IMR-90 (cell line): Measurements from ENCODE around the gene SRSF3. TPM values are rescaled to one million over a fixed set of nuclear protein-coding genes. Genes with fewer than 3 reads are reported as not detected.

Source experiments
- ATAC-seq: fragments of 200-7000 bp; cut with Tn5 transposase; 2 replicates; pipeline ENCODE4 v1.9.1; 2020; ENCODE audit warnings: low read depth, mild to moderate bottlenecking, moderate library complexity
- BruUV-seq: library from RNA; stranded (reverse); fragments of 400-500 nt; replicated peaks from 2 replicates; lab custom pipeline; 2021; lab: Mats Ljungman, UMichigan
- CTCF ChIA-PET: fragments of 300-600 bp; formaldehyde crosslinking; extraction: SDS; loops from one replicate; lab custom pipeline; 2021; ENCODE audit warnings: antibody characterized with exemption; lab: Yijun Ruan, JAX
- POLR2A ChIA-PET: fragments of 300-600 bp; sonication (Branson Sonifier 250); formaldehyde crosslinking; loops from one replicate; lab custom pipeline; 2022; ENCODE audit warnings: antibody characterized with exemption; ENCODE audit not compliant: unreplicated experiment; lab: Charles Lee
- DNase-seq: peaks from one replicate; pipeline ENCODE4 v3.0.0; 2013
- H2AFZ ChIP-seq: replicated peaks from 2 replicates; pipeline ENCODE3; 2013; ENCODE audit warnings: low read length, mild to moderate bottlenecking; ENCODE audit not compliant: poor library complexity
- H2AK5ac ChIP-seq: 2 replicates; pipeline ENCODE4 v1.6.1; 2013; ENCODE audit warnings: low read depth, low read length, inconsistent platforms
- H2AK9ac ChIP-seq: replicated peaks from 2 replicates; pipeline ENCODE3; 2013; ENCODE audit warnings: mild to moderate bottlenecking, low read depth, low read length, moderate library complexity; ENCODE audit not compliant: poor library complexity
- H2BK120ac ChIP-seq: 2 replicates; pipeline ENCODE4 v1.6.1; 2013; ENCODE audit warnings: low read depth, low read length, inconsistent platforms
- H2BK15ac ChIP-seq: 3 replicates; pipeline ENCODE4 v1.6.1; 2013; ENCODE audit warnings: low read depth, low read length, inconsistent platforms
- H2BK20ac ChIP-seq: 2 replicates; pipeline ENCODE4 v1.6.1; 2013; ENCODE audit warnings: low read depth, mild to moderate bottlenecking, inconsistent platforms, low read length, moderate library complexity
- H2BK5ac ChIP-seq: 2 replicates; pipeline ENCODE4 v1.6.1; 2013; ENCODE audit warnings: mild to moderate bottlenecking, low read depth, low read length, inconsistent platforms; ENCODE audit not compliant: poor library complexity, severe bottlenecking
- H3K14ac ChIP-seq: replicated peaks from 2 replicates; pipeline ENCODE4 v1.6.1; 2013; ENCODE audit warnings: low read depth, low read length, inconsistent platforms
- H3K18ac ChIP-seq: 2 replicates; pipeline ENCODE4 v1.6.1; 2013; ENCODE audit warnings: low read depth, low read length, control low read depth
- H3K23ac ChIP-seq: 2 replicates; pipeline ENCODE4 v1.6.1; 2013; ENCODE audit warnings: low read depth, low read length, inconsistent platforms
- H3K27ac ChIP-seq: 2 replicates; pipeline ENCODE4 v1.5.1; 2013; ENCODE audit warnings: mild to moderate bottlenecking, control low read depth, low read length; ENCODE audit not compliant: insufficient read depth
- H3K27me3 ChIP-seq: 2 replicates; pipeline ENCODE4 v1.6.1; 2013; ENCODE audit warnings: low read length; ENCODE audit not compliant: control insufficient read depth, insufficient read depth
- H3K36me3 ChIP-seq: 2 replicates; pipeline ENCODE4 v1.6.1; 2013; ENCODE audit warnings: low read length, mixed read lengths; ENCODE audit not compliant: control insufficient read depth, insufficient read depth
- H3K4ac ChIP-seq: 2 replicates; pipeline ENCODE4 v1.6.1; 2013; ENCODE audit warnings: low read depth, low read length, inconsistent platforms
- H3K4me1 ChIP-seq: 2 replicates; pipeline ENCODE4 v1.6.1; 2013; ENCODE audit warnings: low read length, mixed read lengths; ENCODE audit not compliant: control insufficient read depth, insufficient read depth
- H3K4me2 ChIP-seq: 2 replicates; pipeline ENCODE4 v1.6.1; 2013; ENCODE audit warnings: low read depth, mild to moderate bottlenecking, control low read depth, low read length, moderate library complexity
- H3K4me3 ChIP-seq: 2 replicates; pipeline ENCODE4 v1.5.1; 2013; ENCODE audit warnings: low read depth, mild to moderate bottlenecking, control low read depth, low read length, moderate library complexity; ENCODE audit not compliant: insufficient read depth
- H3K56ac ChIP-seq: 2 replicates; pipeline ENCODE4 v1.6.1; 2013; ENCODE audit warnings: low read length, inconsistent platforms; ENCODE audit not compliant: insufficient read depth; ENCODE audit errors: extremely low read depth
- H3K79me1 ChIP-seq, 2 experiments: 2 replicates each; pipeline ENCODE4 v1.6.1; 2013; ENCODE audit warnings: low read length in 2 of 2, inconsistent platforms in 1 of 2, low read depth in 1 of 2
- H3K9ac ChIP-seq: 2 replicates; pipeline ENCODE4 v1.6.1; 2013; ENCODE audit warnings: low read depth, low read length, control low read depth
- H3K9me1 ChIP-seq: 2 replicates; pipeline ENCODE4 v1.6.1; 2013; ENCODE audit warnings: low read length, inconsistent platforms; ENCODE audit not compliant: insufficient read depth
- H3K9me3 ChIP-seq: 2 replicates; pipeline ENCODE4 v1.6.1; 2013; ENCODE audit warnings: low read length; ENCODE audit not compliant: control insufficient read depth, insufficient read depth
- H4K20me1 ChIP-seq: 2 replicates; pipeline ENCODE4 v1.6.1; 2013; ENCODE audit warnings: low read length, inconsistent platforms; ENCODE audit not compliant: insufficient read depth
- H4K5ac ChIP-seq: 2 replicates; pipeline ENCODE4 v1.6.1; 2013; ENCODE audit warnings: mild to moderate bottlenecking, low read depth, low read length, control low read depth
- H4K8ac ChIP-seq, 2 experiments: 2 replicates each; pipeline ENCODE4 v1.6.1; 2013; ENCODE audit warnings: low read depth in 2 of 2, low read length in 2 of 2, control low read depth in 1 of 2, inconsistent platforms in 1 of 2
- H4K91ac ChIP-seq: 2 replicates; pipeline ENCODE4 v1.6.1; 2013; ENCODE audit warnings: low read depth, low read length, inconsistent platforms; ENCODE audit not compliant: insufficient read depth
- BHLHE40 ChIP-seq: fragments of 150-350 bp; IDR thresholded peaks from 2 replicates; pipeline ENCODE4 v1.6.1; 2016; ENCODE audit warnings: mild to moderate bottlenecking, low read depth, low read length
- CEBPB ChIP-seq: IDR thresholded peaks from 2 replicates; pipeline ENCODE4 v1.6.1; 2012; ENCODE audit warnings: low read depth, low read length, improper control_type of control experiment
- CHD1 ChIP-seq: IDR thresholded peaks from 2 replicates; pipeline ENCODE4 v1.6.1; 2012; ENCODE audit warnings: low read depth, low read length, improper control_type of control experiment
- MAFK ChIP-seq: IDR thresholded peaks from 2 replicates; pipeline ENCODE4 v1.6.1; 2012; ENCODE audit warnings: low read depth, low read length, improper control_type of control experiment
- MAZ ChIP-seq: IDR thresholded peaks from 2 replicates; pipeline ENCODE4 v1.6.1; 2012; ENCODE audit warnings: low read depth, mild to moderate bottlenecking, low read length, improper control_type of control experiment, moderate library complexity, borderline replicate concordance
- NFE2L2 ChIP-seq: fragments of 150-350 bp; IDR thresholded peaks from 2 replicates; pipeline ENCODE4 v1.6.1; 2016; ENCODE audit warnings: low read depth, mild to moderate bottlenecking, low read length
- POLR2A ChIP-seq: IDR thresholded peaks from 2 replicates; pipeline ENCODE4 v1.6.1; 2012; ENCODE audit warnings: mild to moderate bottlenecking, low read depth, low read length
- RAD21 ChIP-seq: IDR thresholded peaks from 2 replicates; pipeline ENCODE4 v1.6.1; 2012; ENCODE audit warnings: low read length, improper control_type of control experiment
- SMC3 ChIP-seq: fragments of 150-350 bp; IDR thresholded peaks from 2 replicates; pipeline ENCODE4 v1.6.1; 2016; ENCODE audit warnings: low read depth, mild to moderate bottlenecking, antibody characterized with exemption, low read length, moderate library complexity
- WGBS, 2 experiments: methylation state at CpG; one replicate each; pipeline versions ENCODE4 v1.1.5 to v1.1.7; 2013; ENCODE audit warnings: missing lambda C conversion rate in 2 of 2; ENCODE audit not compliant: insufficient read length in 1 of 2; ENCODE audit errors: extremely low coverage in 2 of 2; 5-methylcytosine and 5-hydroxymethylcytosine counted together
- dilution Hi-C: fragments of 300-500 bp; cut with HindIII; formaldehyde crosslinking; loops from one replicate; pipeline ENCODE4 v1.14.3; 2018; ENCODE audit warnings: low sequenced_read_pairs; ENCODE audit not compliant: unreplicated experiment
- in situ Hi-C: fragments of 300-500 bp; cut with MboI; formaldehyde crosslinking; loops from 3 replicates; pipeline ENCODE4 v1.14.3; 2019; ENCODE audit warnings: low sequenced_read_pairs, inconsistent platforms, mixed read lengths
- intact Hi-C: fragments of 100-400 bp; cut with micrococcal nuclease; formaldehyde crosslinking; loops from 2 replicates; pipeline ENCODE4 v1.10.0; 2022
- polyA plus RNA-seq, 3 experiments: library from polyadenylated mRNA; depleted of rRNA; stranded (reverse); fragments of >200 nt; gene quantifications; 2 replicates each; pipeline ENCODE4 v1.2.3, GENCODE V29; 2012; ENCODE audit warnings: low replicate concordance in 1 of 3
- total RNA-seq: library from RNA; depleted of rRNA; stranded (reverse); fragments of >200 nt; gene quantifications from 2 replicates; pipeline ENCODE4 v1.2.3, GENCODE V29; 2012
- TF ChIP-seq, protein P1 (sequence below): fragments of 150-350 bp; IDR thresholded peaks from 2 replicates; pipeline ENCODE4 v1.6.1; 2016; ENCODE audit warnings: low read depth, mild to moderate bottlenecking, low read length, moderate library complexity, borderline replicate concordance
- TF ChIP-seq, protein P2 (sequence below): conservative IDR thresholded peaks from 2 replicates; pipeline ENCODE4 v1.5.1; 2012; ENCODE audit warnings: mild to moderate bottlenecking, low read depth, low read length, improper control_type of control experiment

The SRSF3 gene
- total and polyA plus RNA-seq, 2 of the 4 experiments (the other 2 are of a cell fraction), result 237 to 297 TPM

DNA sequence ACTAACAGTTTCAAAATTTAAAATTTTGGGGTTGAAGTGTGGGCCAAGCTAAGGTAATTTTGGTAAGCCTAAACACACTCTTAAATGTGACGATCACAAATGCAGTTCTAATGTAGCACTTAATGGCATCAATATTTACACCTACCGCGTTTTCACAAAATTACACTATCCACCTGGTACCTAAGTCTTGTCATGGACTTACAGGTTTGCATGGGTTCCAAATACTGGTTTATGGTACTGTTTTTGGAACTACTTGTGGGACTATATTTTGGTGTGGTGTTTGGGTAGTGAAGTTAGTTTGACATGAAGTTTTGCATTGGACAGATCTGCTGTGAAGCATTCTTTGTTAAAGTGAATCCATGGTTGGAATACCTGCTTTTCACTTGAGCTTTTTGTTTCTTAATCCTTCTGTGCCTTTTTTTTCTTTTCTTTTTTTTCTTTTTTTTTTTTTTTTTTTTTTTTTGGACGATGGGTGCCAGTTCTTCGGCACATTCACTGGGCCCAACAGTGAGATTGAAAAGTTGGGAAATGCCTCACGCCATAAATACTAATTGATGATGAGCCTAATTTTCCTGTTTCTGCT, 6.5 kb downstream of the SRSF3 start:
- Histone ChIP-seq H3K9me3 (no peaks in the 10 kb centered on the region), H3K18ac (no peak overlapping the region), H3K4me3 (no peak overlapping the region), H2BK120ac (no peak overlapping the region), H2BK15ac (no peak overlapping the region), H3K27ac (no peak overlapping the region), H3K9ac (no peak overlapping the region), H3K4me1 (peaks cover 13% of the 10 kb centered on the region), H4K5ac (no peak overlapping the region), H2AFZ (no peak overlapping the region), H3K36me3 (peaks cover 68% of the 10 kb centered on the region), H4K91ac (no peak overlapping the region), H3K14ac (no peak overlapping the region), H3K23ac (peak overlapping the region; percentile 35; the same call in 1 of the 2 replicates), H2AK5ac (no peak overlapping the region), H3K4ac (no peak overlapping the region), H3K56ac (no peak overlapping the region), H3K79me1 (peaks cover 14 to 57% of the 10 kb centered on the region in 2 experiments), H3K9me1 (peaks cover 16% of the 10 kb centered on the region), H4K20me1 (peaks cover 100% of the 10 kb centered on the region), H4K8ac (no peak overlapping the region), H2BK20ac (no peak overlapping the region), H2BK5ac (no peak overlapping the region), H3K27me3 (no peaks in the 10 kb centered on the region), H3K4me2 (peak overlapping the region; percentile 32; the same call in 1 of the 2 replicates), H2AK9ac (no peak overlapping the region)
- ATAC-seq (no peak), DNase-seq (no peak)
- in situ Hi-C loops, result no loop called here
- dilution Hi-C loops, result no loop called here
- BruUV-seq, result no TSS peak
- TF ChIP-seq MAFK (no peak), MAZ (no peak), NFE2L2 (no peak), POLR2A (no peak), BHLHE40 (no peak), CEBPB (no peak), CHD1 (no peak), RAD21 (no peak), SMC3 (no peak)
- TF ChIP-seq, protein P1, sequence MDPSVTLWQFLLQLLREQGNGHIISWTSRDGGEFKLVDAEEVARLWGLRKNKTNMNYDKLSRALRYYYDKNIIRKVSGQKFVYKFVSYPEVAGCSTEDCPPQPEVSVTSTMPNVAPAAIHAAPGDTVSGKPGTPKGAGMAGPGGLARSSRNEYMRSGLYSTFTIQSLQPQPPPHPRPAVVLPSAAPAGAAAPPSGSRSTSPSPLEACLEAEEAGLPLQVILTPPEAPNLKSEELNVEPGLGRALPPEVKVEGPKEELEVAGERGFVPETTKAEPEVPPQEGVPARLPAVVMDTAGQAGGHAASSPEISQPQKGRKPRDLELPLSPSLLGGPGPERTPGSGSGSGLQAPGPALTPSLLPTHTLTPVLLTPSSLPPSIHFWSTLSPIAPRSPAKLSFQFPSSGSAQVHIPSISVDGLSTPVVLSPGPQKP, result no peak
- TF ChIP-seq, protein P2, sequence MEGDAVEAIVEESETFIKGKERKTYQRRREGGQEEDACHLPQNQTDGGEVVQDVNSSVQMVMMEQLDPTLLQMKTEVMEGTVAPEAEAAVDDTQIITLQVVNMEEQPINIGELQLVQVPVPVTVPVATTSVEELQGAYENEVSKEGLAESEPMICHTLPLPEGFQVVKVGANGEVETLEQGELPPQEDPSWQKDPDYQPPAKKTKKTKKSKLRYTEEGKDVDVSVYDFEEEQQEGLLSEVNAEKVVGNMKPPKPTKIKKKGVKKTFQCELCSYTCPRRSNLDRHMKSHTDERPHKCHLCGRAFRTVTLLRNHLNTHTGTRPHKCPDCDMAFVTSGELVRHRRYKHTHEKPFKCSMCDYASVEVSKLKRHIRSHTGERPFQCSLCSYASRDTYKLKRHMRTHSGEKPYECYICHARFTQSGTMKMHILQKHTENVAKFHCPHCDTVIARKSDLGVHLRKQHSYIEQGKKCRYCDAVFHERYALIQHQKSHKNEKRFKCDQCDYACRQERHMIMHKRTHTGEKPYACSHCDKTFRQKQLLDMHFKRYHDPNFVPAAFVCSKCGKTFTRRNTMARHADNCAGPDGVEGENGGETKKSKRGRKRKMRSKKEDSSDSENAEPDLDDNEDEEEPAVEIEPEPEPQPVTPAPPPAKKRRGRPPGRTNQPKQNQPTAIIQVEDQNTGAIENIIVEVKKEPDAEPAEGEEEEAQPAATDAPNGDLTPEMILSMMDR, result no peak
- no CpG with 5 or more reads among the region's 6 CpGs for WGBS, 2 experiments
- POLR2A ChIA-PET, result interaction anchor here (0.6 to 0.7 kb wide), 6 partner anchors 23 to 1619 kb away, joined by 4 to 11 read pairs (median 8); no protein-coding TSS in a partner anchor
- intact Hi-C loops, result no loop called here
- CTCF ChIA-PET, result no interaction called here
